ENCODE measurements around the gene MEMO1.

DNA sequence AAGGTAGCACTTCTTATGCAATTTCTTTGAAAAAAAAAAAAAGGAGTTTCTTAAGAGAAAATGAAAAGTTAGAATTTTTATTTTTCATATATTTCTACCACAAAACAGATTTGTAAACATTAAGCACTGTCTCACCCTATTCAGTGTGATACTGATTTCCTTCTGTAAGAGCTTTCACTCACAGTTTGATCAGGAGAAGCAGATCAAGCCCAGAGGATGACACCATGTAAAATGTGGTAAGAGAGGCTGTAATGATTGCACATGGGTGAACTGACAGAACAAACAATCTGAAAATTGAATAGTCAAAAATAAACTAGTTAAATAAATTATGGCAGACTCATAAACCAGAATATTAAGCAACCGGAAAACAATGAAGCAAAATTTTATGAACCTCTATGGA lies 54.5 kb downstream of the MEMO1 start:
- no peak for TF ChIP-seq POLR2A (IDR thresholded peaks at IDR 0.05)
- TF ChIP-seq, protein P1, sequence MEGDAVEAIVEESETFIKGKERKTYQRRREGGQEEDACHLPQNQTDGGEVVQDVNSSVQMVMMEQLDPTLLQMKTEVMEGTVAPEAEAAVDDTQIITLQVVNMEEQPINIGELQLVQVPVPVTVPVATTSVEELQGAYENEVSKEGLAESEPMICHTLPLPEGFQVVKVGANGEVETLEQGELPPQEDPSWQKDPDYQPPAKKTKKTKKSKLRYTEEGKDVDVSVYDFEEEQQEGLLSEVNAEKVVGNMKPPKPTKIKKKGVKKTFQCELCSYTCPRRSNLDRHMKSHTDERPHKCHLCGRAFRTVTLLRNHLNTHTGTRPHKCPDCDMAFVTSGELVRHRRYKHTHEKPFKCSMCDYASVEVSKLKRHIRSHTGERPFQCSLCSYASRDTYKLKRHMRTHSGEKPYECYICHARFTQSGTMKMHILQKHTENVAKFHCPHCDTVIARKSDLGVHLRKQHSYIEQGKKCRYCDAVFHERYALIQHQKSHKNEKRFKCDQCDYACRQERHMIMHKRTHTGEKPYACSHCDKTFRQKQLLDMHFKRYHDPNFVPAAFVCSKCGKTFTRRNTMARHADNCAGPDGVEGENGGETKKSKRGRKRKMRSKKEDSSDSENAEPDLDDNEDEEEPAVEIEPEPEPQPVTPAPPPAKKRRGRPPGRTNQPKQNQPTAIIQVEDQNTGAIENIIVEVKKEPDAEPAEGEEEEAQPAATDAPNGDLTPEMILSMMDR (IDR thresholded peaks at IDR 0.05): no peak
- no peak for TF ChIP-seq EP300 (IDR thresholded peaks at IDR 0.05)
